HG03108 (cell line): ENCODE measurements around the gene ST8SIA2.

ENCODE experiments used
- ATAC-seq: cut with Tn5 transposase; IDR thresholded peaks from one replicate; pipeline ENCODE4 v1.9.1; 2021; ENCODE audit warnings: moderate library complexity; ENCODE audit not compliant: unreplicated experiment

Gene ST8SIA2

DNA sequence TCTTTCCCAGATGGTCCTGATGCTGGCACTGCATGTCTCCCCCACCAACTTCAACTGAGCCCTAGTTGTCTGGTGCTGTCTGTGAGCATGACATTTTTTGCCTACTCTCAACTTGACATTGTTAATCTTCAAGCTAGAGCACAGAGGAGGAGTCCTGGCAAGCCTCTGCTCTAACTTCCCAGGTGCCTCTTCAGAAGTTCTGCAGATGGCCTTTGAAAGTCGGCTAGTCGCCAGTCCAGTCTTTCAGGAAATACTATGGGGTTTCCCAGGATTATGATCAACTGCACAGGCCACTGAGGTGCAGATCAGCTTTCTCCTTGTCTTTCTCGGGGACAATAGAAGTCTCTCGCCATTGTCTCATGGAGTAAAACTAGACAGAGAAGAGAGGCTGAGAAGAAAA is 86.7 kb downstream of the ST8SIA2 start:
- no peak for ATAC-seq

DNA sequence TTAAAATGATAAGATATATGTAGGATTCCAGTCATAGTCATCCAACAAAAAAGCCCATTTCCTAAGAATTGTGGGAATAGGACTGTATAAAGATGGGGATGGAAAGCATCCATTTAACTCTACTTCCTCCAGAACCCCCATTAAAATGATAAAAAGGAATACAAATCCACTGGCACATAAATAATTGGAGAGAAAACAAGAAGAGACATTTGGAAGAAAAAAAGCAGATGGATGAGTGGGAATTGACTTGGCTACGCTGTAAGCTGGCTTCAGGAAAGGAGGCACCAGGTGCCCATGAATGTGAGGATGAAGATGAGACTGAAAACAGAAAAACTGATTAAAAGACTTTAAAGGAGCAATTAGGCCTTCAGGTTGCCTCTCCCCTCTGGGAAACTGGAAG is 91.8 kb downstream of the ST8SIA2 start:
- no peak for ATAC-seq

DNA sequence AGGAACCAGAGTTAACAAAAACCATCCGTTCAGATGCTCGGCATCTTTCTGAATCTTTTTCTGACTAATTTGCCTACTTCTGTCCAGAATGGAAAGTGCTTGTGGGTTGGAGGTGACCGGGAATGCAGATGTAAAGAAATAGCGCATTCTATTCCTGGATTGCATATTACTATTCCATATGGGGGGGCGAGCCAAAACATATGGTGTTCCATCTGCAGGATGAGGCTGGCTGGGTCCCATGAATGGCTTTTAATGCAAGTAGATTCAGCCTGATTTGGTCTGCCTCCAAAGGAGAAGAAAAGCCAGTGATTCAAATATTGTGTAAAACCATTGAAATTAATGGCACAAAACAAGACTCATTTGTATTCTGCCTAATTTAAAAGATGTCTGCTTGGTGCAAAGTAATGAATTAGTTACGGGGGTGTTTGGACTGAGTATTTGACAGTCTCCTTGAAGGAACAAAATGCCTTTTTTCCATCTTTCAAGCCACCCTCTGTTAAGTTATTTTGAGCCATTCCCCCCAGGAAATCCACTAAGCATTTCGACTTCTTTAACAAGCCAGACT is 99.0 kb downstream of the ST8SIA2 start:
- no peak for ATAC-seq

DNA sequence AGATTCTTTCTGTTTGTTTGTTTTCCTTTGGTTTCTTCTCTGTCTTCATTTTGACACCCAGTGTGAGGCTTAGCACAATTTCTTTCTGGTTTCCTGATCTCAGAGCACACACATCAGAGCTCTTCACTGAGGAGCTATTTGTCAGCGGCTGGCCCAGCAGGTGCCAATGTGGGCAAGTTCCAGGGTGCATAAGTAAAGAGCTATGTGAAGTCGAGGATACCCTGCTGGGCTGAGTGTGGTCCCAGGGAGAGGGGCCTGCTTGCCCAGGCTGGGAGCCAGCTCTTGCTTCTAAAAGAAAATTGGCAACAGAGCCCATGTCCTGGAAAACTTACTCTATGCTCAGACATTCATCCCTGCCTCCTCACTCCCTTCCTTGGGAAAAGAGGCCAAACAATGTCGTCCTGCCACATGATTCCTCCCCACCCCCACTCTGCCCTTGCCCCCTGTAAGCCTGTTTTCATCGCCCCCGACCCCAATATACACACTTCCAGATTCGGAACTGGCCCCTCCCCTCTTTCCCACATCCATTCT is 101.2 kb downstream of the ST8SIA2 start:
- ATAC-seq, result no peak

GRCh38 chr15:92495446-92495845 is 101.8 kb downstream of the ST8SIA2 start:
- no peak for ATAC-seq

- ATAC-seq, result no peak
Observed at GRCh38 chr15:92499731-92500530, 106.2 kb downstream of the ST8SIA2 start.

DNA sequence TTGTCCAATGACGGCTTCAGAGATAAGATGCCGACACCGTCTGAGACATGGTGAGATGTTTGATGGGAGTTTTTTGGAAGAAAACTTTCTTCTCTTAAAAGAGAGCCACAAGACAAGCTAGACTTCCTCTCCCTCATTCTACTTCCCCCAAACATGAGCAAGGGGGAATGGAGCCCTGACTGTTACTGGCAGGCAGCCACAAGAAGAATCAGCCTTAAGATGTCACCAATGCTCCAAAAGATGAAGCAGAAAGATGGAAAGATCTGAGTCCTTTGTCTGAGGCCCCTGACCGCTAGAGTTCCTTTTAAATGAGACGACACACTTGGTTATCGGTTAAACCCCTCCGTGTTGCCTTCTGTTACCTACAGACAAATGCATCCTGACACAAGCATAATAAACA is 108.7 kb downstream of the ST8SIA2 start:
- ATAC-seq, result no peak

- ATAC-seq, result no peak
Observed at GRCh38 chr15:92502930-92503857, 109.5 kb downstream of the ST8SIA2 start.

GRCh38 chr15:92503889-92504288 is 110.2 kb downstream of the ST8SIA2 start:
- no peak for ATAC-seq

- ATAC-seq, result no peak
Observed at GRCh38 chr15:92505611-92506010, 111.9 kb downstream of the ST8SIA2 start.

DNA sequence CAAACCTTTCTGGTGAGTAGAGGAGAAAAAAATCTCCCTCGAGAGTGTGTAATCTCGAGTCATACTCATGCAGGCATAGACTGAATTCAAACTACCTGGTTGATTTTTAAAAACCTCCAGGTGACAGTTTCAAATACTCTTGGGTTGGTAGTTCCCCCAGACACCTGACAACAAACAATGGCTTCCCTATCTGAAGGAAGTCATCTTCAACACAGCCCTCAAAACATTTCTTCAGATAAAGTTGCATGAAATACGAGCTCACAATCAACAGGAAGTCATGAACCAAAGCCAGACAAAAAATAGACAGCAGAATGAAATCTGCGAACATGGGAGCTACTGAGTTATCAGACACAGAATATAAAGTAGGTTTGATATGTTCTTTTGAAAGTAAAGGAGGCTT is 112.8 kb downstream of the ST8SIA2 start:
- no peak for ATAC-seq

DNA sequence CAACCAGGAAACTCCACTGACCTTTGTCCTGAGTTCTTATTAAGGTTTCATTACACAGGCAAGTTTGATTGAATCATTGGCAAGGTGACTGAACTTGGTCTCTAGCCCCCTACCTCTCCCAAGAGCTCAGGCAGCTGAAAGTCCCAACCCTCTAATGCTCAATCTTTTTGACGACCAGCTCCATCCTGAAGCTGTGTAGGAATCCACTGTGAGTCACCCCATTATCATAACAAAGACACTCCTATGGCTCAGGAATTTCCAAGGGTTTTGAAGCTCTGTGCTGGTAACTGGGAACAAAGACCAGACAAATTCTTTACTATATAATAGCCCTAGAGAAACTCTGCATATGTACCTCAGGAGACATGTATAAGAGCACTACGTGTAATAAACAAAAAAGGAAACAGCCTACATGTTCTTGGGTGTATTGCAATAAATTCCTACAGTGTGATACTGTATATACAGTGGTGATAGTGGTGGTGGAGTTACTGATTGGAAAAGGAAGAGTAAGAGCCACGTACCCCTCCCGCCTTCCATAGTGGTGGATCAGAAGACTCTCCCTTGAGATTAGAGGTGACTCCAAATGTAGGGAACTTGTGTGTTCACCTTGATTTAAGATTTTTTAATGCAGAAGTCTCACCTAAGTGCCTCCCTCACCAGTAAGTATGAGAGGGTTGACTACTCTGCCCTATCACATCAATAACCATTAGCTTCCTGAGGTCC is 116.6 kb downstream of the ST8SIA2 start:
- ATAC-seq, result no peak
